ENCODE data around the gene PDLIM3. TPM values are rescaled to one million over a fixed set of nuclear protein-coding genes. Genes with fewer than 3 reads are reported as not detected.
A peak's percentile ranks its signal among the peaks of the same experiment; 100 is the strongest.

PDLIM3 gene
- total and polyA plus RNA-seq, 2 of the 13 experiments (the other 11 are each of a cell fraction or from before 2014, with no cell fraction given) = 5.9 to 14.0 TPM

DNA sequence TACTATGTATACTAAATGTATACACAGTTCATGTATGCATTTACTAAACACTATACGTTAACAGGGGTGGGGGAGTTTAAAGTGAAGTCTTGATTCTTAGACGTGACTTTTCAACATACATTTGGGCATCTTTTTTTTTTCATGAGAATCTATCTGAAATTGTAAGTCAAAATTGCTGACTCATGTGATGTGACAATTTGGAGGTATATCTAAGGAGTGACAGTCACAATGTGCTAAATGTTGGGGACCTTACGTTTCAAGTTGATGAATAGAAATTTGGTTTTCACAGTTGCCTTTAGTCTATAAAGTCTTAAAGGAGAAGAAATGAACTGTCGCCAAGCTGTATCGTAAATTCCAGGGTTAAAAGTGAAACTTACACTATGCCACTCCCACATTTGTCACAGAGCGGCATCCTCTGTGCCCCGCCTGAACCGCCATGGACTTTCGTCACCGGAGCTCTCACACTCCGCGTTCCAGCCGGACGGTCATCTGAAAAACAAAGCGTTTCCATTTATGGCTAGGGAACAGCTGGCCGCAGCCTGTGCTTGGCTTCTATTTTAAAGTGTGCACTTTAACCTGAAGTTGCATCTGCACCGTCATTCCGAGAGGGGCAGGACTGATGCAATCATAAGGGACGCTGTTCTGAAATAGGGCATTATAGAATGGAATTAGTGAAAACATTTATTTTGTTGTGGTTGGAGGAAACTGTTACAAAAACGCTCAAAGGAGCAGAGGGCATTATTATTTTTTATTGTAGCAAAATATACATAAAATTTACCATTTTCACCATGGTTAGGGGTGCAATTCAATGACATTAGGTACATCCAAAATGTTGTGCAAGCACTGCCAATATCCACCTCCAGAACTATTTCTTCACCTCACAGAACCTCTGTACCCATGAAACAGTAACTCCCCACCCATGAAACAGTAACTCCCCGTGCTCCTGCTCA, 30.9 kb downstream of the PDLIM3 start (continued):
- TF ChIP-seq, protein P1, sequence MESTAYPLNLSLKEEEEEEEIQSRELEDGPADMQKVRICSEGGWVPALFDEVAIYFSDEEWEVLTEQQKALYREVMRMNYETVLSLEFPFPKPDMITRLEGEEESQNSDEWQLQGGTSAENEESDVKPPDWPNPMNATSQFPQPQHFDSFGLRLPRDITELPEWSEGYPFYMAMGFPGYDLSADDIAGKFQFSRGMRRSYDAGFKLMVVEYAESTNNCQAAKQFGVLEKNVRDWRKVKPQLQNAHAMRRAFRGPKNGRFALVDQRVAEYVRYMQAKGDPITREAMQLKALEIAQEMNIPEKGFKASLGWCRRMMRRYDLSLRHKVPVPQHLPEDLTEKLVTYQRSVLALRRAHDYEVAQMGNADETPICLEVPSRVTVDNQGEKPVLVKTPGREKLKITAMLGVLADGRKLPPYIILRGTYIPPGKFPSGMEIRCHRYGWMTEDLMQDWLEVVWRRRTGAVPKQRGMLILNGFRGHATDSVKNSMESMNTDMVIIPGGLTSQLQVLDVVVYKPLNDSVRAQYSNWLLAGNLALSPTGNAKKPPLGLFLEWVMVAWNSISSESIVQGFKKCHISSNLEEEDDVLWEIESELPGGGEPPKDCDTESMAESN (CRISPR knock-in tag; conservative IDR thresholded peaks at IDR 0.05) = peak; percentile 81
- TF ChIP-seq, protein P2, sequence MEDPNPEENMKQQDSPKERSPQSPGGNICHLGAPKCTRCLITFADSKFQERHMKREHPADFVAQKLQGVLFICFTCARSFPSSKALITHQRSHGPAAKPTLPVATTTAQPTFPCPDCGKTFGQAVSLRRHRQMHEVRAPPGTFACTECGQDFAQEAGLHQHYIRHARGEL (CRISPR knock-in tag; IDR thresholded peaks at IDR 0.05) = no peak
- TF ChIP-seq KLF13 (CRISPR knock-in tag; IDR thresholded peaks at IDR 0.05) = no peak
- TF ChIP-seq AGO1 (IDR thresholded peaks at IDR 0.05; ENCODE audit: low read depth, low read length, poor library complexity, severe bottlenecking) = no peak
- TF ChIP-seq, protein P3, sequence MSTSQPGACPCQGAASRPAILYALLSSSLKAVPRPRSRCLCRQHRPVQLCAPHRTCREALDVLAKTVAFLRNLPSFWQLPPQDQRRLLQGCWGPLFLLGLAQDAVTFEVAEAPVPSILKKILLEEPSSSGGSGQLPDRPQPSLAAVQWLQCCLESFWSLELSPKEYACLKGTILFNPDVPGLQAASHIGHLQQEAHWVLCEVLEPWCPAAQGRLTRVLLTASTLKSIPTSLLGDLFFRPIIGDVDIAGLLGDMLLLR (CRISPR knock-in tag; IDR thresholded peaks at IDR 0.05) = no peak
- TF ChIP-seq, protein P4, sequence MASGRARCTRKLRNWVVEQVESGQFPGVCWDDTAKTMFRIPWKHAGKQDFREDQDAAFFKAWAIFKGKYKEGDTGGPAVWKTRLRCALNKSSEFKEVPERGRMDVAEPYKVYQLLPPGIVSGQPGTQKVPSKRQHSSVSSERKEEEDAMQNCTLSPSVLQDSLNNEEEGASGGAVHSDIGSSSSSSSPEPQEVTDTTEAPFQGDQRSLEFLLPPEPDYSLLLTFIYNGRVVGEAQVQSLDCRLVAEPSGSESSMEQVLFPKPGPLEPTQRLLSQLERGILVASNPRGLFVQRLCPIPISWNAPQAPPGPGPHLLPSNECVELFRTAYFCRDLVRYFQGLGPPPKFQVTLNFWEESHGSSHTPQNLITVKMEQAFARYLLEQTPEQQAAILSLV (CRISPR knock-in tag; IDR thresholded peaks at IDR 0.05; ENCODE audit: borderline replicate concordance) = no peak
- TF ChIP-seq, protein P5, sequence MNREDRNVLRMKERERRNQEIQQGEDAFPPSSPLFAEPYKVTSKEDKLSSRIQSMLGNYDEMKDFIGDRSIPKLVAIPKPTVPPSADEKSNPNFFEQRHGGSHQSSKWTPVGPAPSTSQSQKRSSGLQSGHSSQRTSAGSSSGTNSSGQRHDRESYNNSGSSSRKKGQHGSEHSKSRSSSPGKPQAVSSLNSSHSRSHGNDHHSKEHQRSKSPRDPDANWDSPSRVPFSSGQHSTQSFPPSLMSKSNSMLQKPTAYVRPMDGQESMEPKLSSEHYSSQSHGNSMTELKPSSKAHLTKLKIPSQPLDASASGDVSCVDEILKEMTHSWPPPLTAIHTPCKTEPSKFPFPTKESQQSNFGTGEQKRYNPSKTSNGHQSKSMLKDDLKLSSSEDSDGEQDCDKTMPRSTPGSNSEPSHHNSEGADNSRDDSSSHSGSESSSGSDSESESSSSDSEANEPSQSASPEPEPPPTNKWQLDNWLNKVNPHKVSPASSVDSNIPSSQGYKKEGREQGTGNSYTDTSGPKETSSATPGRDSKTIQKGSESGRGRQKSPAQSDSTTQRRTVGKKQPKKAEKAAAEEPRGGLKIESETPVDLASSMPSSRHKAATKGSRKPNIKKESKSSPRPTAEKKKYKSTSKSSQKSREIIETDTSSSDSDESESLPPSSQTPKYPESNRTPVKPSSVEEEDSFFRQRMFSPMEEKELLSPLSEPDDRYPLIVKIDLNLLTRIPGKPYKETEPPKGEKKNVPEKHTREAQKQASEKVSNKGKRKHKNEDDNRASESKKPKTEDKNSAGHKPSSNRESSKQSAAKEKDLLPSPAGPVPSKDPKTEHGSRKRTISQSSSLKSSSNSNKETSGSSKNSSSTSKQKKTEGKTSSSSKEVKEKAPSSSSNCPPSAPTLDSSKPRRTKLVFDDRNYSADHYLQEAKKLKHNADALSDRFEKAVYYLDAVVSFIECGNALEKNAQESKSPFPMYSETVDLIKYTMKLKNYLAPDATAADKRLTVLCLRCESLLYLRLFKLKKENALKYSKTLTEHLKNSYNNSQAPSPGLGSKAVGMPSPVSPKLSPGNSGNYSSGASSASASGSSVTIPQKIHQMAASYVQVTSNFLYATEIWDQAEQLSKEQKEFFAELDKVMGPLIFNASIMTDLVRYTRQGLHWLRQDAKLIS (CRISPR knock-in tag; IDR thresholded peaks at IDR 0.05) = no peak
- TF ChIP-seq, protein P6, sequence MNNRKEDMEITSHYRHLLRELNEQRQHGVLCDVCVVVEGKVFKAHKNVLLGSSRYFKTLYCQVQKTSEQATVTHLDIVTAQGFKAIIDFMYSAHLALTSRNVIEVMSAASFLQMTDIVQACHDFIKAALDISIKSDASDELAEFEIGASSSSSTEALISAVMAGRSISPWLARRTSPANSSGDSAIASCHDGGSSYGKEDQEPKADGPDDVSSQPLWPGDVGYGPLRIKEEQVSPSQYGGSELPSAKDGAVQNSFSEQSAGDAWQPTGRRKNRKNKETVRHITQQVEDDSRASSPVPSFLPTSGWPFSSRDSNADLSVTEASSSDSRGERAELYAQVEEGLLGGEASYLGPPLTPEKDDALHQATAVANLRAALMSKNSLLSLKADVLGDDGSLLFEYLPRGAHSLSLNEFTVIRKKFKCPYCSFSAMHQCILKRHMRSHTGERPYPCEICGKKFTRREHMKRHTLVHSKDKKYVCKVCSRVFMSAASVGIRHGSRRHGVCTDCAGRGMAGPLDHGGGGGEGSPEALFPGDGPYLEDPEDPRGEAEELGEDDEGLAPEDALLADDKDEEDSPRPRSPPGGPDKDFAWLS (CRISPR knock-in tag; IDR thresholded peaks at IDR 0.05; ENCODE audit: borderline replicate concordance) = no peak
- TF ChIP-seq, protein P7, sequence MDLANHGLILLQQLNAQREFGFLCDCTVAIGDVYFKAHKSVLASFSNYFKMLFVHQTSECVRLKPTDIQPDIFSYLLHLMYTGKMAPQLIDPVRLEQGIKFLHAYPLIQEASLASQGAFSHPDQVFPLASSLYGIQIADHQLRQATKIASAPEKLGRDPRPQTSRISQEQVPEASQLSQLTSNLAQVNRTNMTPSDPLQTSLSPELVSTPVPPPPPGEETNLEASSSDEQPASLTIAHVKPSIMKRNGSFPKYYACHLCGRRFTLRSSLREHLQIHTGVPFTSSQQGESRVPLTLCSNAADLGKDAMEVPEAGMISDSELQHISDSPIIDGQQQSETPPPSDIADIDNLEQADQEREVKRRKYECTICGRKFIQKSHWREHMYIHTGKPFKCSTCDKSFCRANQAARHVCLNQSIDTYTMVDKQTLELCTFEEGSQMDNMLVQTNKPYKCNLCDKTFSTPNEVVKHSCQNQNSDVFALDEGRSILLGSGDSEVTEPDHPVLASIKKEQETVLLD (CRISPR knock-in tag; IDR thresholded peaks at IDR 0.05; ENCODE audit: low read depth) = no peak
- TF ChIP-seq, protein P8, sequence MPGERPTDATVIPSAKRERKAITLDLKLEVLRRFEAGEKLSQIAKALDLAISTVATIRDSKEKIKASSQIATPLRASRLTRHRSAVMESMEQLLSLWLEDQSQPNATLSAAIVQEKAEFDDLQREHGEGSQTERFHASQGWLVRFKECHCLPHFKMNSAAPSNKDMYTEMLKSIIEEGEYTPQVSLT (CRISPR knock-in tag; IDR thresholded peaks at IDR 0.05; ENCODE audit: borderline replicate concordance, low read depth) = no peak
- no peak for TF ChIP-seq MAZ (IDR thresholded peaks at IDR 0.05; ENCODE audit: borderline replicate concordance, low read depth, low read length)
- TF ChIP-seq MAZ (CRISPR knock-in tag; IDR thresholded peaks at IDR 0.05; ENCODE audit: low read depth) = no peak
- TF ChIP-seq, protein P9, sequence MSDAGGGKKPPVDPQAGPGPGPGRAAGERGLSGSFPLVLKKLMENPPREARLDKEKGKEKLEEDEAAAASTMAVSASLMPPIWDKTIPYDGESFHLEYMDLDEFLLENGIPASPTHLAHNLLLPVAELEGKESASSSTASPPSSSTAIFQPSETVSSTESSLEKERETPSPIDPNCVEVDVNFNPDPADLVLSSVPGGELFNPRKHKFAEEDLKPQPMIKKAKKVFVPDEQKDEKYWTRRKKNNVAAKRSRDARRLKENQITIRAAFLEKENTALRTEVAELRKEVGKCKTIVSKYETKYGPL (CRISPR knock-in tag; IDR thresholded peaks at IDR 0.05) = no peak
- TF ChIP-seq ZNF430 (CRISPR knock-in tag; IDR thresholded peaks at IDR 0.05) = no peak
